Cerebellar cortex (tissue), 1 donor: ENCODE measurements around the gene ABHD16B.

ENCODE experiments used
- DNase-seq: peaks from one replicate; pipeline ENCODE4 v3.0.0-alpha.2; 2015; ENCODE audit warnings: low spot score

The ABHD16B gene

DNA sequence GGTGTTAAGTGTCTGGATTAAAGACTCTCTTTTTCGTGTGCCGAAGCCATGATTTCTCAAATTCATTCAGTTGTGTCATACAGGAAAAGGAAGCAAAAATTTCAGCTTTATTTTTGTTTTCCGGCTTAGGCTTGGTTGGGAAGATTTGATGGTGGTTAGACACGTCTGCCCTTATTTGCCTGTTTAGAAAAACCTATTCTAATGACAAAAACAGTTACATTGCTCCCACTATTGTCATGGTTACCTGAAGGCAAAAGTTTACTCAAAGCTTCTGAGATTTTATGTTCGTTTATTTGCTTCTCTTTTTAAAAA lies 34.6 kb downstream of the ABHD16B start:
- no peak for DNase-seq

DNA sequence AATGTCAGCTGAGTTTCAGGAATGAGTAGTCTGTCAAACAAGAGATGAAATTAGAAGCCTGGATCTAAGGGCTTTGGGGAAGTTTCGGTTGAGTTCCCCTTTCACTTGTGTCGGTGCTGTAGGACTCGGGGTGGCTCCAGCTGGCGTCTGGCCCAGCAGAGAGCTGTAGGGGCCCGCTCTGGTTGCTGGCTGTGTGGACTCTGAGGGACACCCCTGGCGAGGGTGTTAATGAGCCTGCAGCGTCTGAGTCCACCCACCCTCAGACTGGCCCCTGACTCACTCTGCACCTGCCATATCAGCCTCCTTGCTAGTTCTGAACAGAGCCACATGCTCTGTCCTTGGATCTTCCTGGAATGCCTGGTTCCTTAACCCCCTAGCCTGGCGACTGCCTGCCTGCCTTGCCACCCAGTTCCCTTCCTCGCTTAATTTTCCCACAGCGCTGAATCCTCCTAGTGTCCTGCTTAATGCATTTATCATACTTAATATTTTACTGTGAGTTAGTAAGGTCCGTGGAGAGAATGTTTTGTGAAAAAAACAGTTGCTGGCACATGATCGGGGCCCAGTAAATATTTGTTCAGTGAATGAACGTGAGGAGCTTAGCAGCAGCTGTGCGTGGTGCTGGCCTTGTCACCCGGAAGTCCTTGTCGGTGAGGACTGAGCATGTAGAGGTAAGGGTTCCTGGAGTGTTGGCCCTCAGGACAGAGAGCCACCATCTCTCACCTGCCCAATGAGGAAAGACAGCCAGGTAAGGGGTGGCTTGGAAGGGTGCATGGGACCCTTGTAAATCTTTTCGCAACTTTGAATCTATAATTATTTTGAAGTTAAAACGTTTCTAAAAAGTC lies 35.2 kb downstream of the ABHD16B start:
- no peak for DNase-seq

- no peak for DNase-seq
Observed at GRCh38 chr20:63897978-63898561, 36.8 kb downstream of the ABHD16B start.

DNA sequence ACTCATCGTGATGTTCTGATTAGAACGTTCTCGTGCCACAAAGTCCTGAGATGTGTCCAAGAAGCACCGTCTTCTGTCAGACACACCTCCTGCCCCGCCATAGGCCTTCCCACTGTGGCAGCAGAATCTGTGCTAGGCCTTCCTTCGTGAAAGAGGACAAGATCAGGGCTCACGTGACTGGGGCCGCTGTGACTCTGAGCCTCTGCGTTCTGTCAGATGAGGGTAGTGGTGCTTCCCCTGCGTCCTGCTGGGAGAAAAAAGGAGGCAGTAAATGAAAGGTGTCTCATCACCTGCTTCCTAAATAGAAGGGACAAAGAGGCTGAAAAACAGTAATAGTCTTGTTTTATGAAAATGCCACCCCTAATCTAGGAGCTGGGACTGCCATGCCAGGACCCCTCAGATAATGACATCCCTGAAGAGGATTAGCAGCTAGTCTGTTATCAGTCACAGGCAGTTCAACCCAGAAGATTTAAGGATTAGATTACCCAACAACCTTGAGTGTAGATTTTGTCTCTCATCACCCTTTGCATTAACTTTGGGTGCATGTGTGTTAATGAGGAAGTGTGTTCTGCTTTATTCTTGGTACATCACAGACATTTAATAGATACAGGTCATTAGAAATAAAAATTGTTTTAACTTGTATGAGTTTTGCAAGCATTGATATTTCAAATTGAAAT lies 37.7 kb downstream of the ABHD16B start:
- no peak for DNase-seq

- DNase-seq, result no peak
Observed at GRCh38 chr20:63900413-63900812, 39.1 kb downstream of the ABHD16B start.

- no peak for DNase-seq
Observed at GRCh38 chr20:63903796-63904561, 42.7 kb downstream of the ABHD16B start.

DNA sequence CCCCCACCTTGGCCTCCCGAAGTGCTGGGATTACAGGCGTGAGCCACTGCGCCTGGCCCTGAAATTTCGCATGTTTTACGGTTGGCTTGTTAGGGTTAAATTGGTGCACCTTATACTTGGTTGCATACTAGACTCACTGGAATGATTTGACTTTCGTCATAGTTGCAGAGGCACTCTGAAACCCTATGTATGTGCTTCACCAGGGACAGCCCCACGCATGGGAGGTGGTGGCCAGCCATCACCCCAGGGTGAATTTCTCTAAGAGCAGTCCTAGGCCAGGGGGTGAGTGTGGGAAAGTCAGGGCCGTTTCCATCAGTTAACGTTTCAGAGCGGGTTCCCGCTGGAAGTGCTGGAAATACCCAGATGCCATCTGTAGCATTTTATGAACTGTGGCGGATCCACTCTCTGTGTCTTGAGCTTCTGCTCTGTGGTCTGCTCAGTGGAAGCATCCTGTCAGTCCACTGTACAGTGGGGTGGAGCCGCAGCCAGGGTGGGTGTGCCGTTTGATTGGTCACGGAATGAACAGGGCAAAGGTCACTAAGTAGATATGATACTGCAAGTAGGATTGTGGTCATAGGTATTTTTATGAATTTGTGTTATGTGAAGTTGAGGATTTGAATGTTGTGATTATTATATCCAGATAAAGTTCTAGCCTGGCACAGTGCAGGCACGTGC lies 46.8 kb downstream of the ABHD16B start:
- no peak for DNase-seq

DNA sequence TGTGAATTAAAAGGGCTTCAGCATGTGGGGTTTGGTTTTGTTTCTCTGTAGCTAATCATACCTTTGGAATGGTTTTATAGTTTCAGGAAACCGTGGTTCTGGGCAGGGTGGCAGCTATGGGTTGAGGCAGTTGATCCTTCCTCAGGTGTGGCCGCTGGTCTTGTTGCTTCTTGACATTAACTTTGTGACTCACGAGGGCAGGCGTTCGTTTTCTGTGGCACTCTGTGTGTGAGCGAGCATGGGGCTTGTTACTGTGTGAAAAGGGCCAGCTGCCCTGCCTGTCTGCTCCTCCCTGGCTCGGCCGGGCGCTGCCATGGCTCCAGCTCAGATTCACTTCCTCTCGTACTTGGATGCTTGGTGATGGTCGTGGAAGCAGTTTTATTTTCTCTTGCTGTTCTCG lies 49.9 kb downstream of the ABHD16B start:
- DNase-seq, result peak; percentile 67
